CD4-positive, alpha-beta T cell treated with Interferon alpha-2 for 1 hour (primary cell): ENCODE data around the gene LSM10.
A peak's percentile ranks its signal among the peaks of the same experiment; 100 is the strongest.

Experiments used
- DNase-seq, 2 donors: peaks; one replicate each; pipeline ENCODE4 v3.0.0-alpha.2; 2020 to 2022

The LSM10 gene

DNA sequence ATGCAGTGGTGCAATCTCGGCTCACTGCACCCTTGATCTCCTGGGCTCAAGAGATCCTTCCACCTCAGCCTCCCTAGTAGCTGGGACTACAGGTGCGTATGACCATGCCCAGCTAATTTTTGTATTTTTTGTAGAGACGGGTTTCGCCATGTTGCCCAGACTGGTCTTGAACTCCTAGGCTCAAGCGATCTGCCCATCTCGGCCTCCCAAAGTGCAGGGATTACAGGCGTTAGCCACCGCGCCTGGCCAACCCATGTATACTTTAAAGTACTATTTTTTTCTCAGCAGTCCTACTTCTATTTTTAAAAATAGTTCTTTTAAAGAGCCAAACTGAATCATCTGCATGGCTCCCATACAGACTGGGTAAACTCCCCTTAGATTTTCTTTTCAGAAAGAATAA is 15.5 kb downstream of the LSM10 start:
- DNase-seq, result no peak

DNA sequence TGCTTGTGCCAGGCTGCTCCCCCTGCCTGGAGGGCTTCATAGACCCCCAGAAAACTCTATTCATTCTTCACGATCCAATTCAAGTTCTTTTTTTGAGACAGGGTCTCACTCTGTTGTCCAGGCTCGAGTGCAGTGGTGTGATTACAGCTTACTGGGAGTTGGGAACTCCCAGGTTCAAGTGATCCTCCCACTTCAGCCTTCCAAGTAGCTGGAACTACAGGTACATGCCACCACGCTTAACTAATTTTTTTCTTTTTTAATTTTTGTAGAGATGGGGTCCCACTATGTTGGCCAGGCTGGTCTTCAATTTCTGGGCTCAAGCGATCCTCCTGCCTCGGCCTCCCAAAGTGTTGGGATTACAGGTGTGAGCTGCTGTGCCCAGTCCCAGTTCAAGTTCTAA is 16.3 kb downstream of the LSM10 start:
- no peak for DNase-seq

DNA sequence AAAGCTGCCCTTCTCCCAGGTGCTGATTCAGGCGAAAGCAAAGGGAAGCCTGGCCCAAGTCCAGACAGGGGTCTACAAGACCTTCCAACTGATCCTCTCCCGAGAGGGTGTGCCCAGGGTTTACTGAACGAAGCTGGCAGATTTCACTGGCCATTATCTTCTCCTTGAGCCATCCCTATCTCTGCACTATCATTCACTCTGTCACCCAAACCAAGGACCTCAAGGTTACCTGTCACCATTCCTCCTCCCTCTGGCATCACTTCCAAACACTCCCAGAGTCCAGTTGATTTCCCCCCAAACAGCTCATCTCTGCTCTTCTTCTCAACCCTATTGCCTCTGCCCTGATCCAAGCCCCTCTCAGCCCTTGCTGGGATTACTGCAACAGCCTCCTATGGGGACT is 16.9 kb downstream of the LSM10 start:
- no peak for DNase-seq

DNA sequence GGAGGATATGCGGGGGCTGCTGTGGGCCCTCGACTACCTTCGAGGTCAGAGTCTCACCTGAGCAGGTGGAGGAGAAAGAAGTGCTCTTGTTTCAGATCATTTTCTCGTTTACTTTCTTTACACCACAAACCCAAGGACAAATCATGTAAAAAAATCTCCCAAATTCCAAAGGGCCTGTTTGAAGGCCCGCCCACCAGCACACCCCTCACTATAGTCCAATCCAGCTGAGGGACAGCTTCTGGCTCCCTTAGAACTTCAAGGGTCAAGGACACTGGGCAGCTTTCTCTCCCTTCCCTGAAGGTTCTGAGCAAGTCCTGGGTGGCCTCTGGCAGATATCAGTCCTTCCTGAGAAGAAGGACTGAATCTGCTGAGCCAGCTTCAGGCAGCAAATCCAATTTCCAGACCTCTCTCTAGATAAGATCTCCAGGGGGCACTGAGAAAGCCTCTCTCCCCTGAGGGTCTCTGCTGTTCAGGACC is 17.5 kb downstream of the LSM10 start:
- DNase-seq, result no peak

DNA sequence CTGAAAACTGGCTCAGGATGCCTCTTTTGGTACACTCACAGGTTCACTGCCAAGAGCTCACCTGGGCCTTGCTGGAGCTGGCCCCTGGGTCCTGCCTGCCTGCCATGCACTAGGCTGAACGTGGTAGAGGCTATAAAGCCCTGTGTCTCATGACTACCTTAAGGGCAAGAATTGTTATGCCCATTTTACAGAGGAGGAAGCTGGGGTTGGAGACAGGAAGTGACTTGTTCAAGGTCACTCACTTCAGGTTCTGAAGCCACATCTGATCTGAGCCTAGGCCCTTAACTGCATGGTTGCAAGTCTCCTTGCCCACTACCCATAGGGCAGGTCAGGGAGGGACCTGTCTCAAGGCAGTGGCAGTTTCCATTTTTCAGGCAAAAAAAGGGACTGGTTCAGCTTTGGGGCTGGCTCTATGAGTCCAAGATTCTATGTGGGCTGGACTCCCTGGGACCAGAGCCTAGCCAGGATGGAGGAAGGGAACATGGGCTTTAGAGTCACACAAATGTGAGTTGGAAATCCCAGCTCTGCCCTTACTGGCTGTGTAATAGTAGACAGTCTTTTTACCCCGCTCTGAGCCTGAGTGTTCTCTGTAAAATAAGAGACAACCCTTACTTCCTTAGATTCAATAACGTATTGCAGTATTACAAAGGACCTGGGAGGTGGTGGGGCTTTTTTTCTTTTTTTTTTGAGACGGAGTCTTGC is 19.8 kb downstream of the LSM10 start:
- DNase-seq, result no peak

DNA sequence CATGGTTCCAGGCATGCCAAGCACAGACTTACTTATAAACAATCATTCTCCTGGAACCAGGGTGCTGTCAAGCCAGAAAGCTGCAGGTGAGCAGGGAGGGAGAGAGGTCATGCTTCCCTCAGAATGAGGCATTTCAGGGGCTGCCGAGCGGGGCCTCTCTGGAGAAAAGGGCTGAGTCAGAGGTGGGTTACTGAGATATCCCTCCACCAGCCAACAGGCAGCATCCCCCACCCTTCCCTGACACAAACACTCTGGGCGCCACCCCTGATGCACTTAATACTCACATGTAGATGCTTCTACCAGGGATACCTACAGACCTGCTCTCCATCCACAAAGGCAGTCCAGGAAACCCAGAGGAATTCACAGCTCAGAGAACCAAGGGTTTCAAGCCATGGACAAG is 25.1 kb downstream of the LSM10 start:
- DNase-seq, result no peak

DNA sequence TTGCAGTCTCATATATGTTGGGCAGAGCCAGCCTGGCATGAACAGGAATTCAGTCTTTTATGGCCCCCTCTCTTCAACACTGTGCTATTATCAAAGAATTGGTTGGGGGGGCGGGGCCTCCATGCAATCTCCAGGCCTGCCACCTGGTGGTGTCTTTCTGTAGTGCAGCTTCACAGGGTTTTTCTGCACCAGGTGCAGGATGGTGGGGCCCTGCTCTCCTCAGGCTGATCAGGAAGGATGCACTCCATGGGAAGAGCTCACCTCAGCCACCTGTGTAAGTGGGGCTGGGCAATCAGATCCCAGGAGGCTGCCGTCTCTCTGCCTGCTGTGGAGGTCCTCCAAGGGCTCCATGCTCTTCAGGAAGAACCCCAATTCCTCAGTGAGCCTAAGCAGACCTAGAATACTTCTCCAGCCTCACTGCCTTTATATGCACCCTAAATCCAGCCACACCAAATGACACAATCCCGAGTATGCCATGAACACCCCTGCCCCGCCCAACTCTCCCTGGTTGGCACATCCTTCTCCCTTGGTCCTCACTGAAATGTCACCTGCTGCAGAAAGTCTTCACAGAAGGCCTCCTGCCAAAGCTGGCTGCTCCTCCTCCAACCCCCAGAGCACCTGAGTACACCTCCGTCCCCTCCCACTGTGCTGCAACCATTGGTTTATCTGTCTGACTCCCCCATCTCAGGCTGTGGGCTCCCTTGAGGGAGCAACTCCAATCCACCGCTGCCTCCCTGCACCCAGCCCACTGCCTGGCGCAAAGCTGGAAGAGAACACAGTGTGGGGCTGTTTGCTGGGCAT is 28.4 kb downstream of the LSM10 start:
- peak; percentile 76 to 85 for DNase-seq

DNA sequence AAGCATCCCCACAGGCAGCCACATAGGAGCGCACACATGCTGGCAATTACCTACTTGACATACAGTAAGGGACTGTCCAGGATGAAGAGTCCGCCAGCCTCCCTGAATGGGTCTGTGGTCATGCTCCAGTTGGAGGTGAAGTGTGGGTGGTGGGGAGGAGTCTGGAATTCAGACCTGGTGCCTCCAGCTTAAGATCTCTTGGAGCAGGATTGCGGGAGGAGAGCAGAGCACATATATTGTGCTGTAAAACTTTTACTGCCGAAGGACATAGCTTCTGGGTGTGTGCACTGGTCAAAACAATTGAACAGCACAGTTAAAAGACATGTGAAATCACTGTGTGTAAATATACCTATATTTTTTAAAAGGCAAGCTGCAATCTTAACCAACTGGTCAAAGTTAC is 29.9 kb downstream of the LSM10 start:
- DNase-seq, result no peak

DNA sequence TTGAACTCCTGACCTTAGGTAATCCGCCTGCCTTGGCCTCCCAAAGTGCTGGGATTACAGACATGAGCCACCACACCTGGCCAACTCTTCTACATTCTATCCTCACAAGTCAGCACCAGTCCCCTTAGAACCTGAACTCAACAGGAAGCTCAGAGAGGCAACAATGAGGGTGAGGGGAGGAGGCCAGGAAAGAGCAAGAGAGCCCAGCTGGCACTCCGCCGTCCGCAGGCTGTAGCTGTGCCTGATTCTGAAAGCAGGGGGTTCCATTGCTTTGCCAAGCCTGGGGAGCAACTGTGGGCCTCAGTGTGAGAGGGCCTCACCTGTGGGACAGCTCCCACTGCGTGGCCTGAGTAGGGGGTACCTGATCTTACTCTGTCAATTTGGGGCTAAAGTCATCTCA is 30.6 kb downstream of the LSM10 start:
- peak; percentile 9 to 56 for DNase-seq

DNA sequence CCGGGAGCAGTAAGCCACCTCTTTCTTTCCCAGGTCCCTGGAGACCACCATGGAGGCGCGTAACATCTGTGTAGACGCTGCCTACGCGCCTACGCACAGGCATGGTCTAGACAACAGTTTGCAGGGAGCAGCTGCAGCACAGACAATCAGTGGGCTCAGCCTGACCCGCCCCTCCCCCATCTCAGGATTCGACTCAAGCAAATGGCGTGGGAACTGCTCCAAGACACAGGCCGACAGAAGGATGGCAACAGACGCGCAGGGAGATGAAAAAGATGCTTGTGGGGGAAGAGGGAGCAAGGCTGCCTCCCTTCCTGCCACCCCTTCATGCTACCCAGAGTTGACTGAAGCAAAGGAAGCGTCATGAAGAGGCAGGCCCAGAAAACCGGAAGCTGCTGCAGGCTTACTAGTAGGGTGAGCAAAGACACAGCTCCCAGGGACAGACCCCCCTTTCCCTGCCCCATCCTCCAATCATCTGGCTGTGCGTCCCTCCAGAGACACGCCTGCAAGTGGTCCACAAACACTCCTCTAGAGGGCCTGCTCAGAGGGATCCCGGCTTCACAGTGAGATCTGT is 31.5 kb downstream of the LSM10 start:
- DNase-seq, result peak; percentile 69 to 70

DNA sequence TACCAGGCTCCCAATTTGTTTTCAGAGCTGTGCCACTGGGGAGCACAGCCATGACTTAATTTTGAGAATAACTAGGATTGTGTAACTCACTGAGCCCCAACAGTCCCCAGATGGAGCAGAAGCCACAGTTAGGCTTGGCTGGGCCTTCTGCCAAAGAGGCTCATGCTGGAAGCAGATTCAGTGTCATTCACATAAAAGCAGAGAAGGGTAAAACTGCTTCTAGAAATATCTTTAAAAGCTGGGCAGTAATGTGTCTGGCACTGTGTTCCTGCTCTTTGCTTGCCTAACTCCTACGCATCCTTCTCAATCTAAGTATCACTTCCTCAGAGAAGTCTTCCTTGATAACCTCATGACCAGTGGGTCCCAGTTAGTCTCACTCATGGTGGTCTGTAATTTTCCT is 32.3 kb downstream of the LSM10 start:
- no peak for DNase-seq

DNA sequence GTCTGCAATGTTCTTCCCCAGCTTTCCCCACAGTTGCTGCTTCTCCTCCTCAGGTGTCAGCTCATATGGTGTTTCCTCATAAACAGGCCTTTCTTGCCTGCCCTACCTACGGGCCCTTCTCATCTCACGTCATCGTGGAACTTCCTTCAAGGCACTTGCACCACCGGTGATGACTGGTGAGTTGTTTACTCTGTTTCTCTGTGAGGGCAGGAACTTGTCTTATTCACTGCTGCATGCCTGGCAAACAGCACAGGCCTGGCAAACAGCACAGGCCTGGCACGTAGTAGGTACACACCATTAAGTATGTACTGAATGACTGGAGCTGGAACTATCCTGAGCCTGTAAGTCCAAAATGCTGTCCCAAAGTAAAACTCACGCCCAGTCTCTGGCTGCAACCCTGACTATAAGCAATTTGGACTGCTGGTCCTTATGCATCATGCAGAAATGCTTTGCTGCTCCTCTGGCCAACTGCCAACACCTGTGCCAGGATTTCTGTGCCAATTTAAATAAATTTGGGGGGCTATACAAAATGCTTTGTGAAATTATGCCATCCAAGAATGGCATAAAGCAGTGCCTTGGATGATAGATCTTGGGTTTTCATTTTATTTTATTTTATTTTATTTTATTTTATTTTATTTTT is 37.7 kb downstream of the LSM10 start:
- peak; percentile 43 to 45 for DNase-seq

DNA sequence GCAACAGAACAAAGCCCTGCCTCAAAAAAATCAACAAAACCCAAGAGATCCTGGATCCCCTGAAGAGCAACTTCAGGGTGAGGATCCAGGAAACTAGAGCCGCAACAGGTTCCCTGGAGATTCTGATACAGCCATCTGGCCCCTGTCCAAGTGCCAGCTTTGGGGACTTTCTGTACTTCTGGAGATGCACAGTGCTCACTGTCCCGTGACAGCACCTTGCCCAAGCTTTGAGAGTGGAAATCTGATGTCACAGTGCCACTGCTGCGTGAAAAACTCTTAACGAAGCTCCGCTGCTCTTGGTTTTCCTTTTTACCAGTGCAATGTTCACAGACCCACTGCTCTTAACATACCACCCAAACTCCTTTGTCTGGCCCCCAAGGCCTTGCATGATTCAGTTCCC is 38.3 kb downstream of the LSM10 start:
- no peak for DNase-seq

DNA sequence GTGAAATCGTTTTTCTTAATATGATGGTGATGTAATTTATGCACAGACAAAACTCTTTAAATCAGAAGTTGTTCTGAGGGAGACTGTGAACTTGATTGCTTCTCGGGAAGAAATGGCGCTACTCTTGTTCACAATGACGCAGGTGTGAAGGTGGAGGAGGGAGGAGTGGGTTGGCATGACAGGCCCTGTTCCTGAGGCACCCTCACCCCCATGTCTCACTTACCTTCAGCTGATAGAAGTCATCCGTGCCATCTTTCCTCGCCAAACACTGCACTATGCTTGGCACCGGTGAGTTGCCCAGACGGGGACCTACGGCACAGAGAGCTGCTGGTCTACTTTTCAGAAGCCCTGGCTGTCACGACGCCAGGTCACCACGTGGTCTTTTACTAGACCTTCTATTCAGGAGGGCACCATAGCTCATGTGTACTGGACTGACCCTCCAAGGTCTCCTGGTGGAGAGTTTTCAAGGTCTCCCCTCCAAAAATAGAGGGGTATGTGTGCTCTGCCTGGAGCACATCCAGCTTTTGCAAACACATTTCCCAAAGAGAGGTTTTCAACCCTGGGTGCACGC is 39.1 kb downstream of the LSM10 start:
- no peak for DNase-seq

DNA sequence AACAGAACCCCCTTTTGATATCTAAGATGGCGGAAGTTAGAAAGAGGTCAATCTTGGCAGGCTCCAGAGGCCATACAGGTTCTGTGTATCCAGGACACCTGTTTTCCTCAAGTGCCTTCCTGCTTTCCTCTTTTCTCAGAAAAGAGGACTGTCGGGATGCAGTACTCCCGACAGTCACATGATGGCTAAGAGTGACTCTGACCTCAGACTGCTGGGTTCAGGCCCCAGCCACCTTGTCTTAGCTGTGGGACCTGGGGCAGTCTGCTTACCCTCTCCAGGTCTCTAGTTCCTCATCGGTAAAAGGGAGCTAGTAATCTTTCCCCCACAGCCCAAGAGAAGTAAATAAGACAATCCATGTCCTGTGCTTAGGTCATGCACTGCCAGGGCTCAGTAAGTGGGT is 41.9 kb downstream of the LSM10 start:
- DNase-seq, result no peak

DNA sequence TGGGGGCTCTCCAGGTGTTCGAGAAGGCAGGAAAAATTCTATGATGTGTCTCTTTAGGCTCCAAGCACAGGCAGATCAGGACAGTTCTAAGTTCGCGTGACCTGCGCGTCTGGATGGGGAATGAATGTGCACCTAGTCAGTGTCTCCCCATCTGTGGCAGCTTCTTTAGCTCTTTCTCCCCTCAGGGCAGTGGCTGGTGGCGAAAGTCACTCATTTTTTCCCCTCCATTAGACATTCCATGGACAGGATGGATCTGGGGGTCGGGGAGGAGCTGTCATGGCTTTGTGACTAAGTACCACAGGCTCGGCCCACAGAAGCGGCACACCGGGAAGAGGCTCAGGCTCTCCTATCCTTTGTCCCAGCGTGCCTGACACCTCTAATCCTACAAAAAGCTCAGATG is 43.2 kb downstream of the LSM10 start:
- DNase-seq, result no peak

DNA sequence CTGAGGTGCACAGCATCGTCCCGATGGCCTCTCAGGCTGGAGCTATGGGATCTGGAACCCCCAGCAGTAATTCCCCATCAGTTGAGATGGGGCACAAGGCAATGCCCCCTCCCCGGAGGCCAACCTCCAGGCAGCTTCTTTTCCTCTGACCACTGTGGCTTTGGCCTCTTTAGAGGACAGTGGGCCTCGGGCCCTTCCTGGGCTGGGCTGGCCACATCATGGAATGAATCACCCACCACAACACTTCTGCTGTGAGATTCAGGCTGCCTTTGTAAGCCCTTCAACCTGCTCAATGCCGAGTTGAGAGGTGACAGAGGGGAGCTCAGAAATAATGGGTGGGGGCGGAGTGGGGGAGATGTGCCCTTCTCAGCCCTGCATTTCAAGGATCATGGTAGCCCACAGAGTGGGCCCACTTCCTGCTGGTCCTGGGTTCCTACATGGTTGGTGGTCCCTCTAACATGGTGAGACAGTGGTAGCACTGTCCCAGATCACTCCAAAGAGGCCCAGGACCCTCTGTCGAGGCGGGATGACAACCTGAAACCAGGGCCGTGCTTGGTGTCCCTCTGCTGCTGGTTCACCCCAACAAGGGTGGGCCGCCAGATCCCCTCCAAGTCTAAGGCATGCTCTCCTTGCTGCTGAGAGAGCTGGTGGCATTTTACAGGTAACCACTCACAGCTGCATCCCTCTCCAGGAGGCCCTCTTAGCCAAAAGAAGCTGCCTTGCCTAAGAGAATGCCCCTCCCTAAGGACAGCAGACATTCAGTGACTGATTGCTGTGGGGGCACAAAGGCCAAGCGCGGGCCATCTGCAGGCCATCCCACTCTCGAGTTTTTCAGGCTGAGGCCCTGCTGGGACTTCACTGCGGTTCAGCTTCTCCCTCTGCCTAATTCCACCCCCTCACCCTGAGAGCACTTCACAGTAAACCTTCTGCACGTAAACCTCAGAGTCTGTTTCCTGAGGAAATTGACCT is 44.5 kb downstream of the LSM10 start:
- no peak for DNase-seq

DNA sequence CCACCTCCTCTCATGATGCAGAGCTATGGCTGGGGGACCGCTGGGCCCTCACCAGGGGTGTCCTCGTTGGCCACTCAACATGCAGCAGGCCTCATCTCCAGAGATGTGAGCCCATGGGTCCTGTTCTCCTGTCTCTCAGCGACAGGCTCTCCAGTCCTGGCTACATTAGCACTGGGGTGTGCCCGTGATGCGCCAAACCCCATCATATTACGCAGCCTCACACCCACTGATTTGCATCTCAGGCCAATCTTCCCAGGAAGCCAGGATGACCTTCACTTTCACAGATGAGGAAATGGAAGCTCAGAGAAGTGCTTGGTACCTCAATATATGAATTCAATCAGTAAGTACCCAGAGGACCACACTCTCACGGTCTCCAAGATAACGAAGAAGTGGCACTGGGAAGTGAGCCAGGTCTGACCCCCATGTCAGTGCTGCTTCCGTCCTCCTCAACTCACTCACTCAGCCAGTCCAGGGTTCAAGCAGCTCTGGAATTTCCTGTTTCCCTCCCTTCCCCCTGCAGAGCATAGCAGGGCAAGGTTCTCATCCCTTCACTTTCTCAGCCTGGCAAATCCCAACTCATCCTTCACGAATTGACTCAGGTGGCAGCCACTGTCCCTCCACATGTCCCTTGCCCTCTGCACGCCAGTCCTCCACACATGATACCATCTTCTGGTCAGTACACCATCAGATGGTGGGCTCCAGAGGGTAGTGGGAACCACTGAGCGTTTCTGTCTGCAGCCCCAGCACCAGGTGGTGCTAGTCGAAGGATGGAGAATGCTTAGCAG is 45.4 kb downstream of the LSM10 start:
- DNase-seq, result no peak

DNA sequence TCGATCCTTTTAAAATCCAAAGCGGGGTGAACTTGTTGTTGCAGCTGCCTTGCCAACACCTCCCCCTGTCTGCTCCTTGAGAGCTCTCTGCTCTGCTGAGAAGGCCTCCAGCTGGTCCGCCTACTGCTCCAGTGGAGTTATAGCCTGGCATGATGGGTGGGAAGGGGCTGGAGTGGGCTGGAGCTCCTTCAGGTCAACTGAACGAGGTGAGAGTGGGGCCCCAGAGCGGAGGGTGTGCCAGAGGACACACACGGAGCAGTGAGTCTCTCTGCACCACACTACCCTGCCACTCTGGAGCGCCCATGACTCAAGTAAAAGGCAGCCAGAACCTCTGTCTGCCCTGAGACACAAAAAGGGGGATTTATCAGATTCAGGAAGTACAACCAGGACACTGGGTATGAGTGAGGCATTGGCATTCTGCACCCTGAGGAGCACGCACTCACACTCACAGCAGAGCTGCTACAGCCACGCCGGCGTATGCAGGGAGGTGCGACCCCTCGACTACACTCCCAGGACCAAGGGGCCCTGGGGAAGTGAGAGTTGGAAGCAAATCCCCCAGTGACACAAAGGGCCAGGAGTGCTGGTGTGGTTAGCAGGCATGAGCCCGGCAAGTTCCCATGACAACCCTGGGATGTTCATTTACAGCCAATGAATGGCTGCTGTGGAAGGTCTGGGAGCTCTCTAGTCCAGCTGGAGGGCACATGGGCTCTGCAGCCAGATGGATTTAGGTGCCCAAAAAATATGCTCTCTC is 46.3 kb downstream of the LSM10 start:
- DNase-seq, result no peak

DNA sequence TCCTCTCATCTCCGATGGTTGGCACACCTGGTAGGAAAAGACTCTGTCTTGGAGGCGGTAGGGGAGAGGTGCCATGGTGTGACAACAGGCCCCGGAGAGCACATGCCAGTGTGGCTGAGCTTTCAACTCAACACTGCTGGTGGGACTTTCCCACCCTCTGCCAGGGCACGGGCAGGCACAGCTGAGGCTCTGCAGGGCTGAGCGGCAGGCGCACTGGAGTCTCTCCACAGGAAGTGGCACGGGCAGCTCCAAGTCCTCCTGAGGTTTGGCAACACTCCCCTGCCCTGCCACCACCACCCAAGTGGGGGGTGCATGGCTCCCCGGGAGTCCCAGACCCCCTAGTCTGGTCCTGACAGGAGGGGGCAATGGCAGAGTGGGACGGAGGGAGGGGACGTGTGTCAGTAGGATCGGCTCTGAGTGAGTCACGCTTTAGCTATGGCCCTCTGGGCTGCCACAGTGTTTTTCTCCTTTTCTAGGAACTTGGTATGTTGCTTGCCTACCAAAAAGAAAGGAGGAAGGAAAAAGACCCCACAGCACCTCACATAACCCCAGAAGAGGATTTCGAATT is 47.0 kb downstream of the LSM10 start:
- DNase-seq, result peak; percentile 42 to 56
